Stimulated activated CD8-positive, alpha-beta memory T cell treated with anti-CD3 and anti-CD28 coated beads, Interleukin-15, amount 100 ng/mL, for 24 hours (primary cell): ENCODE measurements around the gene PRRT1B.

Source experiments
- DNase-seq: peaks from one replicate; pipeline ENCODE4 v3.0.0-alpha.2; 2020; ENCODE audit warnings: low read depth

PRRT1B gene

GRCh38 chr9:131596430-131596743, 51.1 kb downstream of the PRRT1B start:
- no peak for DNase-seq

GRCh38 chr9:131597246-131597645, 51.9 kb downstream of the PRRT1B start:
- no peak for DNase-seq

GRCh38 chr9:131598121-131598520, 52.8 kb downstream of the PRRT1B start:
- no peak for DNase-seq

- DNase-seq, result no peak
Observed at GRCh38 chr9:131601683-131602181, 56.4 kb downstream of the PRRT1B start.

- no peak for DNase-seq
Observed at GRCh38 chr9:131603199-131603598, 57.9 kb downstream of the PRRT1B start.

- no peak for DNase-seq
Observed at GRCh38 chr9:131603711-131604439, 58.6 kb downstream of the PRRT1B start.

GRCh38 chr9:131605770-131606590, 60.7 kb downstream of the PRRT1B start:
- DNase-seq, result no peak

- DNase-seq, result no peak
Observed at GRCh38 chr9:131606896-131607567, 61.7 kb downstream of the PRRT1B start.

GRCh38 chr9:131607591-131607990, 62.3 kb downstream of the PRRT1B start:
- DNase-seq, result no peak

- DNase-seq, result no peak
Observed at GRCh38 chr9:131608493-131609037, 63.2 kb downstream of the PRRT1B start.
